ENCODE results near the gene PRKG1.
"Not testable (repeated sequence)": the region's sequence is repeated elsewhere in the genome, so short reads cannot be mapped to it uniquely, and the experiment has no call there.

PRKG1 gene

DNA sequence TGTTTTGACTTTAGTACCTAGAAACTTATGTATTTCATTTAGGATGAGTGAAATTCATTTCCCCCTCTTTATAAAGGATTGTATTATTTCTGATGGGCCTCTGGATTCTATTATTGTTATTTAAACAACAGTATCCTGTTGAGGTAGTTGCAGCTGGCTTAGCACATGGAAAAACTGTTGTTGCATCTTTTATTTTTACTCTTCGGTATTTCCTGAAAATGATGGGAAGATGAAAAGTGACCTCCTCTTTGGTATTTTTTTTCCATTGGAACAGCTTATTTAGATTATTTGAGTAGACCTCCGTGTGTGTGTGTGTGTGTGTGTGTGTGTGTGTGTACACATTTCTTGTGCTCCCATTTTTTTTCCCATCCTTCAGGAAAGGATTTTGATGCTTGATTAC lies 129.8 kb downstream of the PRKG1 start:
- Histone ChIP-seq H3K79me2 (ENCODE audit: insufficient read depth, low read length) (no peaks in the 10 kb centered on the region), H3F3A (ENCODE audit: insufficient read depth) (no peaks in the 10 kb centered on the region), H3K27ac (ENCODE audit: low read depth, low read length) (no peak overlapping the region), H3K4me3 (ENCODE audit: insufficient read depth, low read length, poor library complexity, severe bottlenecking) (no peak overlapping the region), H3K36me3 (ENCODE audit: low read length) (no peaks in the 10 kb centered on the region), H3K27me3 (ENCODE audit: low read length) (no peaks in the 10 kb centered on the region), H2AFZ (ENCODE audit: low read depth, low read length, severe bottlenecking) (no peak overlapping the region), H3K9me3 (ENCODE audit: insufficient read depth, low read length) (no peaks in the 10 kb centered on the region), H4K20me1 (ENCODE audit: low read depth, low read length) (no peaks in the 10 kb centered on the region), H3K9ac (ENCODE audit: low read length) (no peak overlapping the region), H3K9me2 (replicated peaks; ENCODE audit: insufficient read depth, low read length) (no peaks in the 10 kb centered on the region), H3K4me2 (ENCODE audit: low read depth, low read length, poor library complexity, severe bottlenecking) (no peak overlapping the region)
- TF ChIP-seq, protein P1, sequence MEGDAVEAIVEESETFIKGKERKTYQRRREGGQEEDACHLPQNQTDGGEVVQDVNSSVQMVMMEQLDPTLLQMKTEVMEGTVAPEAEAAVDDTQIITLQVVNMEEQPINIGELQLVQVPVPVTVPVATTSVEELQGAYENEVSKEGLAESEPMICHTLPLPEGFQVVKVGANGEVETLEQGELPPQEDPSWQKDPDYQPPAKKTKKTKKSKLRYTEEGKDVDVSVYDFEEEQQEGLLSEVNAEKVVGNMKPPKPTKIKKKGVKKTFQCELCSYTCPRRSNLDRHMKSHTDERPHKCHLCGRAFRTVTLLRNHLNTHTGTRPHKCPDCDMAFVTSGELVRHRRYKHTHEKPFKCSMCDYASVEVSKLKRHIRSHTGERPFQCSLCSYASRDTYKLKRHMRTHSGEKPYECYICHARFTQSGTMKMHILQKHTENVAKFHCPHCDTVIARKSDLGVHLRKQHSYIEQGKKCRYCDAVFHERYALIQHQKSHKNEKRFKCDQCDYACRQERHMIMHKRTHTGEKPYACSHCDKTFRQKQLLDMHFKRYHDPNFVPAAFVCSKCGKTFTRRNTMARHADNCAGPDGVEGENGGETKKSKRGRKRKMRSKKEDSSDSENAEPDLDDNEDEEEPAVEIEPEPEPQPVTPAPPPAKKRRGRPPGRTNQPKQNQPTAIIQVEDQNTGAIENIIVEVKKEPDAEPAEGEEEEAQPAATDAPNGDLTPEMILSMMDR (IDR thresholded peaks at IDR 0.05; ENCODE audit: insufficient read depth, low read length, poor library complexity, severe bottlenecking): no peak
- no peak for TF ChIP-seq EZH2phosphoT487 (conservative IDR thresholded peaks at IDR 0.05; ENCODE audit: low read length)

DNA sequence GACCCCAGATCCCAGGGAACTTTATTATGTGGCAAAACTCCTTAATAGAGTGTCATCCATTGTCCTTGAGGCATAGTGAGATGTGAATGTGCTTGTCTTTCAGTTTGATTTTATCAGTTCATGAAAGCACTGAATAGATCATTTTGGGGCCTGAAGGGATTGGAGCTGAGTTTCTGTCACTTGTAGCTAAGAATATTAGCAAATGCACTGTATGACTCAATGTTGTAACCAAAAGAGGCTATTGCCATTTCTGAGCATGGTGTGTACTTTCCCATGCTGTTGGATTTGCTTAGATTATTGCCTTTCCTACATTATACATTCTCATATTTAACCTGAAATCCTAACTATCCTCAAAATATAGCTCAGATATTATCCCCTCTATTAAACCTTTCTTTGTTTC lies 130.4 kb downstream of the PRKG1 start:
- Histone ChIP-seq H3K9me2 (replicated peaks; ENCODE audit: insufficient read depth, low read length) (no peaks in the 10 kb centered on the region), H3K27ac (ENCODE audit: low read depth, low read length) (no peak overlapping the region), H3K9me3 (ENCODE audit: insufficient read depth, low read length) (no peaks in the 10 kb centered on the region), H3K36me3 (ENCODE audit: low read length) (no peaks in the 10 kb centered on the region), H3K9ac (ENCODE audit: low read length) (no peak overlapping the region), H2AFZ (ENCODE audit: low read depth, low read length, severe bottlenecking) (no peak overlapping the region), H4K20me1 (ENCODE audit: low read depth, low read length) (no peaks in the 10 kb centered on the region), H3K4me3 (ENCODE audit: insufficient read depth, low read length, poor library complexity, severe bottlenecking) (no peak overlapping the region), H3K4me2 (ENCODE audit: low read depth, low read length, poor library complexity, severe bottlenecking) (no peak overlapping the region), H3K79me2 (ENCODE audit: insufficient read depth, low read length) (no peaks in the 10 kb centered on the region), H3K27me3 (ENCODE audit: low read length) (no peaks in the 10 kb centered on the region), H3F3A (ENCODE audit: insufficient read depth) (no peaks in the 10 kb centered on the region)
- TF ChIP-seq, protein P1 (IDR thresholded peaks at IDR 0.05; ENCODE audit: insufficient read depth, low read length, poor library complexity, severe bottlenecking): no peak

DNA sequence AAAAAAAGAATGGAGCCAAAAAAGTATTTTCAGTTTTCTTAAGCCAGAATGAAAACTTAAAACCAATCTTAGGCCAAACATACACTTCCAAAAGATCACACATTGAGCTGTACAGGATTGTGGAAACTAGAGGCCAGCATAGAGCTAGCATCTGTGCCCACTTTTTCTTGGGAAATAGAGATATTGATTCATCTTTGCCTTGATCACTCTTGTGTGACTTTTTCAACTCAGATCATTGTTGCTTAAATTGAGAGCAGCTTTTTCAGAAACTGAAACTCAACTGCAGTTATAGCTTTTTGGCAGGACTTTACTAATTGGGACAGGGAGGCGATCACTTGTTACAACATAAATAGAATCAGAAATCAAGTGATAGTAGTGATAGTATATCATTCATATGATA lies 132.2 kb downstream of the PRKG1 start:
- TF ChIP-seq EZH2phosphoT487 (conservative IDR thresholded peaks at IDR 0.05; ENCODE audit: low read length): no peak
- TF ChIP-seq, protein P1 (IDR thresholded peaks at IDR 0.05; ENCODE audit: insufficient read depth, low read length, poor library complexity, severe bottlenecking): no peak
- Histone ChIP-seq H3K27ac (ENCODE audit: low read depth, low read length) (no peak overlapping the region), H4K20me1 (ENCODE audit: low read depth, low read length) (no peaks in the 10 kb centered on the region)

DNA sequence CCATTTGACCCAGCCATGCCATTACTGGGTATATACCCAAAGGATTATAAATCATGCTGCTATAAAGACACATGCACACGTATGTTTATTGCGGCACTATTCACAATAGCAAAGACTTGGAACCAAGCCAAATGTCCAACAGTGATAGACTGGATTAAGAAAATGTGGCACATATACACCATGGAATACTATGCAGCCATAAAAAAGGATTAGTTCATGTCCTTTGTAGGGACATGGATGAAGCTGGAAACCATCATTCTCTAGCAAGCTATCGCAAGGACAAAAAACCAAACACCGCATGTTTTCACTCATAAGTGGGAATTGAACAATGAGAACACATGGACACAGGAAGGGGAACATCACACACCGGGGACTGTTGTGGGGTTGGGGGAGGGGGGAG lies 138.7 kb downstream of the PRKG1 start:
- H3K27ac ChIP-seq (ENCODE audit: low read depth, low read length); H3K4me3 ChIP-seq (ENCODE audit: insufficient read depth, low read length, poor library complexity, severe bottlenecking); H3K9ac ChIP-seq (ENCODE audit: low read length); H3K9me3 ChIP-seq (ENCODE audit: insufficient read depth, low read length); H2AFZ ChIP-seq (ENCODE audit: low read depth, low read length, severe bottlenecking); H3K27me3 ChIP-seq (ENCODE audit: low read length); H4K20me1 ChIP-seq (ENCODE audit: low read depth, low read length); H3K79me2 ChIP-seq (ENCODE audit: insufficient read depth, low read length); H3F3A ChIP-seq (ENCODE audit: insufficient read depth); H3K4me2 ChIP-seq (ENCODE audit: low read depth, low read length, poor library complexity, severe bottlenecking); H3K9me2 ChIP-seq (replicated peaks; ENCODE audit: insufficient read depth, low read length); H3K36me3 ChIP-seq (ENCODE audit: low read length): not testable (repeated sequence)

More for the DNA sequence above, 132.2 kb downstream of the PRKG1 start:
- Histone ChIP-seq H3K36me3 (ENCODE audit: low read length) (no peaks in the 10 kb centered on the region), H3K9me3 (ENCODE audit: insufficient read depth, low read length) (no peaks in the 10 kb centered on the region), H3K27me3 (ENCODE audit: low read length) (no peaks in the 10 kb centered on the region), H3K9ac (ENCODE audit: low read length) (no peak overlapping the region), H3K4me2 (ENCODE audit: low read depth, low read length, poor library complexity, severe bottlenecking) (no peak overlapping the region), H3K9me2 (replicated peaks; ENCODE audit: insufficient read depth, low read length) (no peaks in the 10 kb centered on the region), H3F3A (ENCODE audit: insufficient read depth) (no peaks in the 10 kb centered on the region), H3K4me3 (ENCODE audit: insufficient read depth, low read length, poor library complexity, severe bottlenecking) (no peak overlapping the region), H3K79me2 (ENCODE audit: insufficient read depth, low read length) (no peaks in the 10 kb centered on the region), H2AFZ (ENCODE audit: low read depth, low read length, severe bottlenecking) (no peak overlapping the region)
